ENCODE measurements around the gene RBPMS2.
"Not testable (repeated sequence)": the region's sequence is repeated elsewhere in the genome, so short reads cannot be mapped to it uniquely, and the experiment has no call there.

The RBPMS2 gene

GRCh38 chr15:64775551-64776401 lies at the start of gene RBPMS2:
TSS of gene RBPMS2 (minus strand) at chr15:64775589. CDS start at chr15:64775319, 270 bp downstream.
- DNase-seq = peak; percentile 13

- no peak for DNase-seq
Measured at GRCh38 chr15:64824929-64825430, 49.6 kb upstream of the RBPMS2 start.

GRCh38 chr15:64816452-64816851 lies 41.1 kb upstream of the RBPMS2 start:
- no peak for DNase-seq

GRCh38 chr15:64814965-64815364 lies 39.6 kb upstream of the RBPMS2 start:
- DNase-seq = not testable (repeated sequence)

GRCh38 chr15:64814283-64814682 lies 38.9 kb upstream of the RBPMS2 start:
- not testable (repeated sequence) for DNase-seq

GRCh38 chr15:64813075-64813474 lies 37.7 kb upstream of the RBPMS2 start:
- DNase-seq = no peak

GRCh38 chr15:64810497-64811326 lies 35.3 kb upstream of the RBPMS2 start:
- no peak for DNase-seq

GRCh38 chr15:64809649-64810496 lies 34.5 kb upstream of the RBPMS2 start:
- peak; percentile 83 for DNase-seq

GRCh38 chr15:64808785-64809453 lies 33.5 kb upstream of the RBPMS2 start:
- DNase-seq = no peak

- no peak for DNase-seq
Measured at GRCh38 chr15:64807751-64808222, 32.4 kb upstream of the RBPMS2 start.

GRCh38 chr15:64807051-64807749 lies 31.8 kb upstream of the RBPMS2 start:
- DNase-seq = no peak

- DNase-seq = no peak
Measured at GRCh38 chr15:64806509-64806908, 31.1 kb upstream of the RBPMS2 start.

GRCh38 chr15:64804619-64805018 lies 29.2 kb upstream of the RBPMS2 start:
- no peak for DNase-seq

GRCh38 chr15:64803526-64803925 lies 28.1 kb upstream of the RBPMS2 start:
- no peak for DNase-seq

GRCh38 chr15:64800476-64800875 lies 25.1 kb upstream of the RBPMS2 start:
- no peak for DNase-seq

- DNase-seq = not testable (repeated sequence)
Measured at GRCh38 chr15:64798905-64799304, 23.5 kb upstream of the RBPMS2 start.

GRCh38 chr15:64795921-64796320 lies 20.5 kb upstream of the RBPMS2 start:
- not testable (repeated sequence) for DNase-seq

GRCh38 chr15:64795299-64795698 lies 19.9 kb upstream of the RBPMS2 start:
- DNase-seq = not testable (repeated sequence)

- DNase-seq = no peak
Measured at GRCh38 chr15:64792282-64792681, 16.9 kb upstream of the RBPMS2 start.

GRCh38 chr15:64791401-64791800 lies 16.0 kb upstream of the RBPMS2 start:
- no peak for DNase-seq

GRCh38 chr15:64783796-64784195 lies 8.4 kb upstream of the RBPMS2 start:
- DNase-seq = no peak
